A549 (cell line): Measurements from ENCODE around the gene FRS3. TPM values are rescaled to one million over a fixed set of nuclear protein-coding genes. Genes with fewer than 3 reads are reported as not detected.
A peak's percentile ranks its signal among the peaks of the same experiment; 100 is the strongest.

Source experiments
- ATAC-seq, 2 experiments: fragments of 200-7000 bp in 1 of 2; fragments of >200 bp in 1 of 2; cut with Nextera tagmentation in 1 of 2; cut with Tn5 transposase in 1 of 2; 3 replicates each; pipeline versions ENCODE4 v1.8.0 to v1.9.1; 2018 to 2020; ENCODE audit warnings: mild to moderate bottlenecking in 1 of 2, moderate library complexity in 1 of 2
- CTCF ChIA-PET: fragments of 300-600 bp; sonication (Branson Sonifier 250); formaldehyde crosslinking; extraction: SDS; loops from one replicate; lab custom pipeline; 2021; ENCODE audit warnings: antibody characterized with exemption, inconsistent platforms; lab: Yijun Ruan, JAX
- POLR2A ChIA-PET: fragments of 350-600 bp; formaldehyde crosslinking; extraction: SDS; loops from one replicate; lab custom pipeline; 2021; ENCODE audit warnings: antibody characterized with exemption, inconsistent platforms; lab: Yijun Ruan, JAX
- DNase-seq, 2 experiments: peaks; one replicate each; pipeline versions ENCODE4 v3.0.0 to v3.0.0-alpha.2; 2011 to 2016; ENCODE audit warnings: low read depth in 1 of 2, low spot score in 1 of 2
- FAIRE-seq: peaks from 2 replicates; lab custom pipeline; 2011; peaks lifted over from hg19 to GRCh38; lab: Jason Lieb, UNC
- H3K27ac ChIP-seq, 2 experiments: fragments of >200 bp; sonication (Bioruptor Twin); formaldehyde crosslinking; 3 replicates each; pipeline ENCODE4 v1.5.1; 2016 to 2017
- H3K4me1 ChIP-seq: fragments of >200 bp; sonication (Bioruptor Twin); formaldehyde crosslinking; 3 replicates; pipeline ENCODE4 v1.6.1; 2016
- H3K4me2 ChIP-seq: fragments of >200 bp; sonication (Bioruptor Twin); formaldehyde crosslinking; 3 replicates; pipeline ENCODE4 v1.6.1; 2016
- H3K4me3 ChIP-seq: fragments of >200 bp; sonication (Bioruptor Twin); formaldehyde crosslinking; 3 replicates; pipeline ENCODE4 v1.5.1; 2016
- H3K9me3 ChIP-seq: fragments of >200 bp; sonication (Bioruptor Twin); formaldehyde crosslinking; 3 replicates; pipeline ENCODE4 v1.6.1; 2016
- ATOH8 ChIP-seq: fragments of 250-450 bp; sonication (Bioruptor Pico); IDR thresholded peaks from 2 replicates; pipeline ENCODE4 v1.5.0; 2020; ENCODE audit warnings: low read depth, mild to moderate bottlenecking, moderate library complexity
- BCL3 ChIP-seq: fragments of >200 bp; sonication (Bioruptor Twin); formaldehyde crosslinking; IDR thresholded peaks from 3 replicates; pipeline ENCODE4 v1.6.1; 2016
- CEBPB ChIP-seq, 2 experiments: fragments of >200 bp in 1 of 2; sonication (Bioruptor Twin) in 1 of 2; formaldehyde crosslinking in 1 of 2; IDR thresholded peaks; 2 replicates each; pipeline ENCODE4 v1.6.1; 2012 to 2016
- FOSB ChIP-seq: fragments of 250-450 bp; sonication (Bioruptor Pico); IDR thresholded peaks from 2 replicates; pipeline ENCODE4 v1.5.0; 2020; ENCODE audit warnings: mild to moderate bottlenecking, moderate library complexity
- FOSL2 ChIP-seq, 2 experiments: fragments of 450-650 bp in 1 of 2; fragments of >200 bp in 1 of 2; sonication (Bioruptor Twin) in 1 of 2; formaldehyde crosslinking; IDR thresholded peaks; 2 replicates each; pipeline versions ENCODE4 v1.5.0 to v1.6.1; 2016 to 2020; ENCODE audit warnings: mild to moderate bottlenecking in 1 of 2, moderate library complexity in 1 of 2
- HEYL ChIP-seq: fragments of 250-450 bp; sonication (Bioruptor Pico); IDR thresholded peaks from 2 replicates; pipeline ENCODE4 v1.8.0; 2021; ENCODE audit warnings: mild to moderate bottlenecking, moderate library complexity
- JUN ChIP-seq, 2 experiments: fragments of >200 bp; sonication (Bioruptor Twin); formaldehyde crosslinking; IDR thresholded peaks; 2 replicates in 1 of 2; 3 replicates in 1 of 2; pipeline ENCODE4 v1.6.1; 2016 to 2017
- KDM5A ChIP-seq: fragments of 200-600 bp; sonication (generic); IDR thresholded peaks from 2 replicates; pipeline ENCODE4 v1.6.1; 2016; ENCODE audit warnings: antibody characterized with exemption, mild to moderate bottlenecking
- MYC ChIP-seq: IDR thresholded peaks from 2 replicates; pipeline ENCODE4 v1.6.1; 2012; ENCODE audit warnings: mild to moderate bottlenecking, inconsistent platforms, low read length, improper control_type of control experiment, borderline replicate concordance
- NFE2L2 ChIP-seq: fragments of 150-350 bp; conservative IDR thresholded peaks from 2 replicates; pipeline ENCODE4 v1.6.1; 2014; ENCODE audit warnings: low read length
- PHF8 ChIP-seq: fragments of 200-600 bp; sonication (generic); IDR thresholded peaks from 2 replicates; pipeline ENCODE4 v1.6.1; 2016; ENCODE audit warnings: low read depth, mild to moderate bottlenecking, antibody characterized with exemption, moderate library complexity, borderline replicate concordance
- POLR2A ChIP-seq: IDR thresholded peaks from 2 replicates; pipeline ENCODE4 v1.6.1; 2012; ENCODE audit warnings: mild to moderate bottlenecking, low read length
- RCOR1 ChIP-seq: fragments of 150-350 bp; IDR thresholded peaks from 2 replicates; pipeline ENCODE4 v1.6.1; 2014; ENCODE audit warnings: antibody characterized with exemption, low read length, low read depth
- REST ChIP-seq: fragments of 200-600 bp; sonication (generic); IDR thresholded peaks from 2 replicates; pipeline ENCODE4 v1.6.1; 2016; ENCODE audit warnings: antibody characterized with exemption, mild to moderate bottlenecking, moderate library complexity
- RNF2 ChIP-seq: fragments of 200-600 bp; sonication (generic); IDR thresholded peaks from 2 replicates; pipeline ENCODE4 v1.6.1; 2016; ENCODE audit warnings: low read depth, mild to moderate bottlenecking, antibody characterized with exemption, moderate library complexity, borderline replicate concordance
- SMC3 ChIP-seq: fragments of >200 bp; sonication (Bioruptor Twin); formaldehyde crosslinking; IDR thresholded peaks from 3 replicates; pipeline ENCODE4 v1.6.1; 2018; ENCODE audit warnings: inconsistent platforms
- ZSCAN20 ChIP-seq: fragments of 250-450 bp; sonication (Bioruptor Pico); IDR thresholded peaks from 2 replicates; pipeline ENCODE4 v1.8.0; 2022; ENCODE audit warnings: mild to moderate bottlenecking, moderate library complexity
- WGBS: methylation state at CpG from one replicate; pipeline ENCODE4 v1.1.6; 2017; ENCODE audit errors: missing lambda C conversion rate; 5-methylcytosine and 5-hydroxymethylcytosine counted together
- polyA plus RNA-seq, 4 experiments: library from polyadenylated mRNA; depleted of rRNA in 3 of 4; stranded (reverse); fragments of >200 nt; fragmentation: RNase III in 1 of 4; extraction: RNeasy Plus Mini Kit Qiagen cat#74134 plus additional on column Dnase treatment in 1 of 4; gene quantifications; 2 replicates in 3 of 4; 3 replicates in 1 of 4; pipeline ENCODE4 v1.2.3, GENCODE V29; 2011 to 2017
- TF ChIP-seq, protein P1 (sequence below): fragments of >200 bp; sonication (Bioruptor Twin); formaldehyde crosslinking; IDR thresholded peaks from 3 replicates; pipeline ENCODE4 v1.5.1; 2016
- TF ChIP-seq, protein P2 (sequence below): IDR thresholded peaks from 2 replicates; pipeline ENCODE4 v1.6.1; 2012
- TF ChIP-seq, protein P3 (sequence below): IDR thresholded peaks from 2 replicates; pipeline ENCODE4 v1.6.1; 2012

Gene FRS3
- polyA plus RNA-seq, 2 of the 4 experiments (the other 2 are of a cell fraction), result 1.9 to 2.0 TPM

- CTCF ChIA-PET, result interaction anchor here (0.6 to 8.9 kb wide), 50 partner anchors 9 to 467 kb away, joined by 3 to 111 read pairs (median 4); partner anchors contain the start of genes BYSL, CCND3, MED20 and TAF8
- WGBS, result 0% methylated on average over 31 of the region's 55 CpGs
These were observed 7.7 kb upstream of the FRS3 start, which contains the start of gene TOMM6 for GRCh38 chr6:41787219-41787917. Gene TOMM6, plus strand, starts transcription at chr6:41787694. Its CDS starts 4 bp downstream, at chr6:41787698.

More at GRCh38 chr6:41787219-41787917, 7.7 kb upstream of the FRS3 start, which contains the start of gene TOMM6:
- peak; percentile 87 to 90 for ATAC-seq
- H3K4me2 ChIP-seq, result peak within 1 kb of the TSS; percentile 85
- peak within 1 kb of the TSS; percentile 65 for H3K4me3 ChIP-seq
- peak; percentile 70 to 94 for DNase-seq
- H3K4me1 ChIP-seq, result peaks cover 14% of the 10 kb centered on the region
- TF ChIP-seq FOSL2 (IDR thresholded peaks at IDR 0.05) (no peak), FOSL2 (CRISPR knock-in tag; IDR thresholded peaks at IDR 0.05) (peak; percentile 14; the same call in 1 of the 2 replicates), BCL3 (peak; percentile 71; the same call in 2 of the 3 replicates), ZSCAN20 (no peak), MYC (no peak), RNF2 (no peak), POLR2A (peak; percentile 63), FOSB (CRISPR knock-in tag) (no peak), SMC3 (no peak), JUN (IDR thresholded peaks at IDR 0.05) (peak; percentile 66 to 73), CEBPB (IDR thresholded peaks at IDR 0.05) (no peak), HEYL (no peak), REST (no peak; the same call in 1 of the 2 replicates), PHF8 (peak; percentile 90), NFE2L2 (no peak), RCOR1 (no peak), ATOH8 (CRISPR knock-in tag) (no peak), KDM5A (peak; percentile 93)
- TF ChIP-seq, protein P1, sequence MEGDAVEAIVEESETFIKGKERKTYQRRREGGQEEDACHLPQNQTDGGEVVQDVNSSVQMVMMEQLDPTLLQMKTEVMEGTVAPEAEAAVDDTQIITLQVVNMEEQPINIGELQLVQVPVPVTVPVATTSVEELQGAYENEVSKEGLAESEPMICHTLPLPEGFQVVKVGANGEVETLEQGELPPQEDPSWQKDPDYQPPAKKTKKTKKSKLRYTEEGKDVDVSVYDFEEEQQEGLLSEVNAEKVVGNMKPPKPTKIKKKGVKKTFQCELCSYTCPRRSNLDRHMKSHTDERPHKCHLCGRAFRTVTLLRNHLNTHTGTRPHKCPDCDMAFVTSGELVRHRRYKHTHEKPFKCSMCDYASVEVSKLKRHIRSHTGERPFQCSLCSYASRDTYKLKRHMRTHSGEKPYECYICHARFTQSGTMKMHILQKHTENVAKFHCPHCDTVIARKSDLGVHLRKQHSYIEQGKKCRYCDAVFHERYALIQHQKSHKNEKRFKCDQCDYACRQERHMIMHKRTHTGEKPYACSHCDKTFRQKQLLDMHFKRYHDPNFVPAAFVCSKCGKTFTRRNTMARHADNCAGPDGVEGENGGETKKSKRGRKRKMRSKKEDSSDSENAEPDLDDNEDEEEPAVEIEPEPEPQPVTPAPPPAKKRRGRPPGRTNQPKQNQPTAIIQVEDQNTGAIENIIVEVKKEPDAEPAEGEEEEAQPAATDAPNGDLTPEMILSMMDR, result peak; percentile 74
- TF ChIP-seq, protein P2, sequence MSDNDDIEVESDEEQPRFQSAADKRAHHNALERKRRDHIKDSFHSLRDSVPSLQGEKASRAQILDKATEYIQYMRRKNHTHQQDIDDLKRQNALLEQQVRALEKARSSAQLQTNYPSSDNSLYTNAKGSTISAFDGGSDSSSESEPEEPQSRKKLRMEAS, result peak; percentile 75
- TF ChIP-seq, protein P3, sequence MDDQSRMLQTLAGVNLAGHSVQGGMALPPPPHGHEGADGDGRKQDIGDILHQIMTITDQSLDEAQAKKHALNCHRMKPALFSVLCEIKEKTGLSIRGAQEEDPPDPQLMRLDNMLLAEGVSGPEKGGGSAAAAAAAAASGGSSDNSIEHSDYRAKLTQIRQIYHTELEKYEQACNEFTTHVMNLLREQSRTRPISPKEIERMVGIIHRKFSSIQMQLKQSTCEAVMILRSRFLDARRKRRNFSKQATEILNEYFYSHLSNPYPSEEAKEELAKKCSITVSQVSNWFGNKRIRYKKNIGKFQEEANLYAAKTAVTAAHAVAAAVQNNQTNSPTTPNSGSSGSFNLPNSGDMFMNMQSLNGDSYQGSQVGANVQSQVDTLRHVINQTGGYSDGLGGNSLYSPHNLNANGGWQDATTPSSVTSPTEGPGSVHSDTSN, result peak; percentile 74; the same call in 1 of the 2 replicates
- FAIRE-seq, result no peak
- H3K9me3 ChIP-seq, result no peaks in the 10 kb centered on the region
- H3K27ac ChIP-seq, result peak within 1 kb of the TSS; percentile 85 to 97
- POLR2A ChIA-PET, result interaction anchor here (0.6 to 2.0 kb wide), 10 partner anchors 23 to 263 kb away, joined by 3 to 18 read pairs (median 4); partner anchors contain the start of genes BYSL, MED20 and TAF8
